HG03342 (cell line): ENCODE measurements around the gene GRID1.
"Not testable (repeated sequence)": the region's sequence is repeated elsewhere in the genome, so short reads cannot be mapped to it uniquely, and the experiment has no call there.

ENCODE experiments used
- ATAC-seq: cut with Tn5 transposase; IDR thresholded peaks from one replicate; pipeline ENCODE4 v1.9.1; 2021; ENCODE audit warnings: mild to moderate bottlenecking, moderate library complexity; ENCODE audit not compliant: unreplicated experiment

Gene GRID1

DNA sequence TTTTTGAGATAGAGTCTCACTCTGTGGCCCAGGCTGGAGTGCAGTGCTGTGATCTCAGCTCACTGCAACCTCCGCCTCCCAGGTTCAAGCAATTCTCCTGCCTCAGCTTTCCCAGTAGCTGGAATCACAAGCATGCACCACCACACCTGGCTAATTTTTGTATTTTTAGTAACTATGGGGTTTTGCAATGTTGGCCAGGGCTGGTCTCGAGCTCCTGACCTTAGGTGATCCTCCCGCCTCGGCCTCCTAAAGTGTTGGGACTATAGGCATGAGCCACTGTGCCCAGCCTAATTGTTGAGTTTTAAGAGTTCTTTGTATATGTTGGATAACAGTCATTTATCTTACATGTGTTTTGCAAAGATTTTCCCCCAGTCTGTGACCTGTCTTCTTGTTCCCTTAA, 667.5 kb downstream of the GRID1 start:
- not testable (repeated sequence) for ATAC-seq

DNA sequence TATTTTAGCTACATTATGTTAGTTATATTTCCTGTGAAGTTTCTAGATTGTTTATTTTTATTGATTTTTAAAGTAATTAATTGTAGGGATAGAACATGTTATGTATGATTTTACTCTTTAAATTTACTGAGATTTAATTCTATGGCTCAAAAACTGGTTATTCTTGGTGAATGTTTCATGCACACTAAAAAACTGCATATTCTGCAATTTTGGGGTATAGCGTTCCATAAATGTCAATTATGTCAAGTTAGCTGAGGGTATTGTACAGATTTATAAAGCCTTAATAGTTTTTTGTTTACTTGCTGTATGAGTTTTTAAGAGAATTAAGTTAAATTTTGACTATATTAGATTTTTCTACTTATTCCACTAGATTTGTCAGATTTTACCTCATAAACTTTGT, 669.7 kb downstream of the GRID1 start:
- no peak for ATAC-seq

DNA sequence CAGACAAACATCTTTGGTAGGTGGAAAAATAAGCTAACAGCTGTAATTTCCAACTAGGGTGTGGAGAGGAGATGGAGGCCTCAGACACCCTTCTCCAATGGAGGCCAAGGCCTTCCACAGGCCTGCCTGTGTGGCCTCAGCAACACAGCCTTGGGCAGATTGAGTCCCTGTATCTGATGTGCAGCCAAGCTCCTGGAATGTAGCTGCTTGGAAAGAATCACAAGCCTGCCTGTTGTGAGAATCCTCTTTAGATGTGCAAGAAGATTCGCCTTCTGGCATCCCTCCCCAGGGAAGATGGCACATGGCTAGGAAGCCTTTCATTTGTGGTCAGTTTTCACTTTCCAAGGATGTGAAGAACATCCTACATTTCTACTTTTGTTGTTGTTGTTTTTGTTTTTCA, 684.0 kb downstream of the GRID1 start:
- ATAC-seq: no peak

DNA sequence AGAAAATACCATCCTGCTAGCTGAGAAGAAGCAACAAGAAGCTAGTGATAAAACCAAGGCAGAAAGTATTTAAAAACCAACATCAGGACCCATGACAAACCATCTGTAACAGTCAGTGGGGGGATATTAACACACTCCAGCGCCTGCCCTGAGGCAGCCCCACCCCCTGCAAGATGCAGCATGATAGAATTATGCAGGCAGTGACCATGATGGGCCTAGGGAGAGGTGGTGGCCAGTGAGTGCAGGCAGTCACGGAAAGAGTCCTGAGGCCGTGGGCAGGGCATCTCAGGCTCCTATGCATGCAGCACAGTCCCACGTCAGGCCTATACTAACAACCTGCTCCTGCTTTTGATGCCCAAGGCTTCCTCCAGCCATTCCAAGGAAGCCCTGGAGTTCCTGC, 686.9 kb downstream of the GRID1 start:
- ATAC-seq: no peak

DNA sequence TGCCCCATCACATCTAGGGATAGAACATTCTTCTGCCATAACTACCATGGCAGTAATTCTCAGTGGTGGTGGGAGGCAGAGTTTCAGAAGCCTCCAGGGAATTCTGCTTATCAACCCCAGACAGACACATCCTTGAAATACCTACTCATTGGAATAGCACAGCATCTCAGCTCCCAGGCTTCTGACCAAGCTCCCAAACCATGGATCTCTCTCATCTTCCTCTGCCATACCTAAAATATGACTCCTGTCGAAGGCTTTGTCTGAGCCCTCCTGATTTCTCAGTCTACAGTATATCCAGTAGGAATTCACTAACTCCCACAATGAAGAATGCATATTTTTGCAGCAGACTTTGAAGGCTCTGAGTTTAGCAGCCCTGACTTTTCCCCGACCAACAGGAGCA, 687.5 kb downstream of the GRID1 start:
- no peak for ATAC-seq

DNA sequence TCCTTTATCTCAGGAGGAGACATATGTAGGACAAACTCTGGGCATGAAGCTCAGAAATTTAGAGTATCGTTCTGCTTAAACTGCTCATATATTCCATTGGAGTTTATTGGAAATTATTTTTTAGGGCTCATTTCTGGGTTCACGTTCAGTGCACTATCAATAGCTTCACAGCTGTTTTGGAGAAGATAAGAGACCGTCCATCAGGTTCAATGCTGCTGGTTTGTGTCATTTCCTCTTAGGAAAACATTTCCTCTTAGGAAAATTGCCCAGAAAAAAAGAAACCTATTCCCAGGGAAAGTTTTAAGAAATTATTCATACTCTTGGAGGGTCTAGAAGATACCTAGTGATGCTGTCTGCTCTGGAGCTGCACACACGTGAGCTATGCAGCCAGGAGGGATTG, 691.7 kb downstream of the GRID1 start:
- ATAC-seq: no peak

DNA sequence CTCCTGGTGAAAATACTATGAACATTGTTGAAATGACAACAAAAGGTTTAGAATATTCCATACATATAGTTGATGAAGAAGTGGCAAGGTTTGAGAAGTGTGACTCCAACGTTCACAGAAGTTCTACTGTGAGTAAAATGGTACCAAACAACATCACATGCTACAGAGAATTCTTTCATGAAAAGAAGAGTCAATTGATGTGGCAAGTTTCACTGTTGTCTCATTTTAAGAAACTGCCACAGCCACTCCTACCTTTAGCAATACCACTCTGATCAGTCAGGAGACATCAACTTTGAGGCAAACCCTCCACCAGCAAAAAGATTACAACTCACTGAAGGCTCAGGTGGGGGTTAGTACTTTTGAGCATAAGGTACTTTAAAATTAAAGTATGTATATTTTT, 693.3 kb downstream of the GRID1 start:
- no peak for ATAC-seq

DNA sequence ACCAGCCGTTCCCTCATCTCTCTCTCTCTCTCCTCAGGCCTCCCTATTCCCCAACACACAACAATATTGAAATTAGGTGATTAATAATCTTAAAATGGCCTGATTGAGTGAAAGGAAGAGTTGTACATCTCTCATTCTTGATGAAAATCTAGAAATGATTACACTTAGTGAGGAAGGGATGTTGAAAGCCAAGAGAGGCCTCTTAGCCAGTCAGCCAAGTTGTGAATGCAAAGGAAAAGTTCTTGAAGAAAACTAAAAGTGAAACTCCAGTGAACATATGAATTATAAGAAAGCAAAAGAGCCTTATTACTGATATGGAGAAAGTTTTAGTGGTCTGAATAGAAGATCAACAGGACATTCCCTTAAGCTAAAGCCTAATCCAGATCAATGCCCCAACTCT, 695.1 kb downstream of the GRID1 start:
- ATAC-seq: no peak

DNA sequence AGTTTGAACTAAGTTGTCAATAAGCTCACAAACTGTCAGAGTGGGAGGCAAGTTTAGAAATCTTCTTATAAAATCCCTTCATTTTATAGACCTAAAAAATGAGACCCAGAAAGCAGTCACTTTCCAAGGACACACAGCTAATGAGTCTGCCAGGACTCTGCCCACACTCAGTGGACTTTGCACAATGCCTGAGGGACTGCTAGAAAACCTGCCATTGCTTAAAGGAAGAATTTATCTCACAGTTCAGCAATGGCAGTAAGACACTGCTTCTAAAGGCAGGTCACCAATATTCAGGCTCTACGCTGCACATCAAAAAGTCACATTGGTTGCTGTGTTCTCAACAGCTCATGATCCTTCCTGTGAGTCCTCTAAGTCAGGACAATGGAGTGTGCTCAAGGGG, 698.1 kb downstream of the GRID1 start:
- ATAC-seq: no peak

DNA sequence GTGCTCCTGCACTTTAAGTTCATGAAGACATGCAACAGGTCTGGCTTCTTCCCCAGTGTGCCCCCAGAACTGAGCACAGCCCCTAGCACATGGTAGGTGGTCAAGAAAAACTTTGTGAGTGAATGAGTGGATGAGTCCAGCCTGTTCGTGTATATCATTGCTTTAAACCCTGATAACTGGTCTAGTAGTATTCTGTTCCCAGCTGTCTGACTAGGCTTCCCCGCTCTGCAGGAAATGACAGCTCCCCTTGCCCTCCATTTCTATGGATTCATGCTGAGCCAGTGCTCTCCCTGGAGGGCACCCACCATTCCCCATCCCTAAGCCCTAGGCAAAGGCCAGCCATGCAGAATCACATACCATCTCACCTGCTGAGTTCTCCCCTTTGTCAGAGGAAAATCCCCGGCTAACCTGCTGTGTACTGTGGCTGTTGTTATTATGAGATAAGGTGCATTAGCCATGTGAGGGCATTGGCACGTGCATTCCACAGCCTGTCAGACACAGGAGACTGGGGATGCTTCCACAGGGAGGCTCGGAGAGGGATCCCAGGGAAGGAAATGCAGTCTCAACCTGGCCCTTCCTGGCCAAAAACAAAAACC, 698.9 kb downstream of the GRID1 start:
- no peak for ATAC-seq

DNA sequence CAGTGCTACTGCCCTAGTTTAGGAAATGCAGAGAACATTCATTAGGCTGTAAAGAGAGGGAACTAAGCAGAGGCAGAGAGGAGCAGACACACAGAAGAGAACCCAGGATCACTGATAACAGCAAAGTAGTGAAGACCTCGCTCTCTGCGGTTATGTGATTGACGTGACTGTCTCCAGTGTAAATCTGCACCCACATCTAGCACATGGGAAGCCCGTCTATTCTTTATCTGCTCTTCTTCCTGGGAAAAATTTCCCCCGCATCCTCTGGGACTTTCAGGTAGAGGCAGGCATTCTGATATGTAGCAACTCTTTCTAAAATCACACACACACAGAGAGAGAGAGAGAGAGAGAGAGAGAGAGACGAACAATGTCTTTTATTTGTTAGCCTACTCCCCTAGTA, 699.6 kb downstream of the GRID1 start:
- ATAC-seq: no peak

DNA sequence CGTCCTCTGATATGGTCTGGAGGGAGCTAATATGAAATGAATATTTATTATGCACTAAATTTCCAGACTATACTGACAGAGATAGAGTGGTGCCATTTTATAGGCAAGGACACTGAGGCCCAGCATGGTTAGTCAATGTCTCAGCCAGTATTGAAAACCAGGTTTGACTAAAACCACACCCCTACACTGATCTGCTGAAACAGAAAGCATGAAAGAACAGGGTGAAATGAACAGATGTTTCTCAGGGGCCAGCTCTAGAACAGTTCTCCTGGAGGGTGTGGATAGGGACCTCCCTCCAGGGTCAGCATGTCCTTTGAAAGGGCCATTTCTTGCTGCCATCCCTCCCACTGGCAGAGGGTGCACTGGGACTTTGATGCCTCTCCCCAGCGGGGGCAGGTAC, 700.5 kb downstream of the GRID1 start:
- no peak for ATAC-seq

DNA sequence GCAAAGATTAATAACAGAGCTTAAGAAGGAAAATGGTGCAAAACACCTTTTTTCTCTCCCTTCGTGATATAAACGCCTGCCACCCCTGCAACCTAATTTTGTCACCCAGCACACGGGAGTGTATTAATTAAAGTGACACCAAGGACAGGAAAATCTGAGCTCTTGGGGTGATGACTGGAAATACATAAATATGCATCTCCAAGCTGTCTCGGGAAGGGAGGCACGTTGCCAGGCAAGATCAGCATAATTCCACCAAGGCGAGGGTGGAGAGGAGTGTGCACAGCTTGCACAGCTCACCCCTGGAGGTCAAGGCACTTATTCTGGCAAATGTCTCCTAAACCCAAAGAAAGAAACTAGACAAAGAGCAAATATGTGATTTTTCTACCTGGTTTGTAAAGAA, 700.9 kb downstream of the GRID1 start:
- ATAC-seq: no peak

DNA sequence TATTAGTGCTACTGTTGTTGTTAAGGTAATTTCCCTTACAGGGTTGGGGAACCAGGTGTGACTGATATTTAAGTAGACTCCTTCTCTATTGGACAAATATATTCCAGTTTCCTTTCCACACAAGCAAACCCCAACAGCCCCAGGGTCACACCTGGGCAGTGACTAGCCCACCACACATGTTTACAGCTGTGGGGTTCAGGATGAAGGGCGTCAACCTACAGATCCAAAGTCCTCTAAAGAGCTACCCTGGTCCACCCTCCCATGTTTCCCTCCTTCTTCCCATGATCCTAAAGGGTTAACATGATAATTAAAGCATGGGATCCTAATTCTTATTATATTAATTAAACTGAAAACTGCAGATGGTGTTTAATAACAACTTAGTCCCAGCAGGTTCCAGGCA, 701.5 kb downstream of the GRID1 start:
- ATAC-seq: no peak

DNA sequence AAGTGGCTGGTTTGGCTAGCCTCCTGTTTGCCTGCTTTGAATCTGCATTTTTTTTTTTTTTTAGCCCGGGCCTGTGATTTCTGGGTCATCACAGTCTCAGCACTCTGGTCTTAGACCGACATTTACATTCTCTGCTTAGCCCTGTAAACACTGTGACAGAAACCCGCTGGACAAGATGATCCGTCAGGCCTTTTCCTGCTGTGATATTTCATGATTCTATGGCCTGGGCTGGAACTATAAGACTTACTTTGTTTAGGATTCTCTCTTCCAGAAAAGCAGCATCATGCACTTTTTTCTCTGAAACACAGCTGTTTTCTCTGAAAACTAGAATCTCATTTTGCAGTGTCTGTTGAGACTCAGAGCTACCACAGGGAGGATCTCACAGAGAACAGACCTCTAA, 705.5 kb downstream of the GRID1 start:
- ATAC-seq: no peak

DNA sequence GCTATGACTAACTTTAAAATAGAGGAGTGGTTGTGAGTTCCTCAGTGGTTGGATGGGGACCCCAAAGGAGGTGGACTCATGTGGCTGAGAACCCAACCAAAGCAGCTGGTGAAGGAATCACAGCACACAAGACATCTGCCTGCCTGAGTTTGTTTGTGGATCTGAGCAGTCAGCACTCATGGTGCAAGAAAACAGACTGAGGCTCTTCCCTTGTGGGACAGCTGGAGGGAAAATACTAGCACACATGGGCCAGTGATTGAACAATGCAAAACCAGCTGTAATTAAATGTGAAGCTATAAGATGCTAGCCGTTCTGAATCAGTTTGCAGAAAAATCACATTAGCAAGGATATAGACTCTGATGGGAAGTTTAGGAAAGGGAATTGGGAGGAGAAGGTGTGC, 707.3 kb downstream of the GRID1 start:
- no peak for ATAC-seq

DNA sequence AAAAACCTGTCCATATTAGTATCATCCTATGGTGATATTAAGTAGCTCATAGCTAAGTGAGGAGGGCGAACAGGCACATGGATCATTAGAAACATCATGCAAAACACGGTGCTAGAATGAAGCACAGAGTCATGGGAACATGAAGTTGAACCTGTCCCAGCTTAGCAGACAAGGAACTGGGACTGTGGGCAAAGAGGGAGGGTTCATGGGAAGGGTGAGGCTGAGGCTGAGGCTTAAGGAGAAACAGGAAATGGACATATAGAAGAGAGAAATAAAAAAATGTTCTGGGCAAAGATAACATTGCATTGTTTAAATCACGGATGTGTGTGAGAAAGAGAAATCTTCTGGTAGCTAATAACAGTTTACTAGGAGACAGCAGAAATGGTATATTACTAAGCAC, 708.1 kb downstream of the GRID1 start:
- no peak for ATAC-seq

DNA sequence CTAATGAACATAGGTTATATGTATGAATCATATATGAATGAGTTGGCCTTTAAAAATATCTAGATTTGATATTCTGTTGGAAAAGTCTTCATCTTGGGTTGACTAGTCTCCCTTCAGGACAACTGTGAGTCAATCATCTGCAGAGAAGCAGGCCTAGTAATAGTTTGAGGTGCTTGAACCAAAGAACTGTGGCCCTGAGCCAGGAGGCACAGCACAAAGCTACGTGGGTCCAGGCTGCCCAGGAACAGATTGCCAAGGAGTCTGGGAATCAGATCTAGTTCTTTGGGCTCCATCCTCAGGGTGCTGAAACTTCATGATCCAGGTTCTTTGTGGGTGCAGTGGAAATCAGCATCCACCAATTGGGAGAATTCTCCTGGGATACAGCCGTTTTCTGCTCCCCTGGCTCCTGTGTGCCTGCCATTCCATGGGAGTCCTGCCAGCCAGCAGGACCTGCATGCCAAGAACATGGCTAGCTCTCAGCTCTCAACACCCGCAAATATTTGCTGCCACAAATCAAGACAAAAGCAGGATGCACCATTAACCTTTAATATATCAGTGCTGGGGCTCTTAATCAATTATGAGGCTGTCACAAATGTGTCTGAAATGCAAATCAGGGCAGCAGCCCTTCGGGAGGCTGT, 709.0 kb downstream of the GRID1 start:
- ATAC-seq: no peak

DNA sequence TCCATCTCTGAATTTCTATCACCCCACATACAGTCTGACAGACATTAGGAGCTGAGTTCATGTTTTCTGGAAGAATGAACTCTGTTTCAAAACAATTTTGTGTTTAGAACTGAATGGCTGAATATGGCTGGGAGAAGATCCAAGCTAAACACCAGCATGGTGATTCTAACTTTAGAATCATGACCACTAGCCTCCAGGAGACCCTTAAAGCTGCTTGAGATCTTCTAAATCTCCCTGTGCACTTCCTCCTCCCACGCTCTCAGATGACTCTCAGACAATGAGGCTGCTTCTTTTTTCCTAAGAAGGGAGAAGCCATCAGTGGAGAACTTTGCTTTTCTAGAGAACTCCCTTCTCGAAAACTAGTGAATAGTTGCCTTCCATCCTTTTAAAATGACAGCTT, 711.2 kb downstream of the GRID1 start:
- no peak for ATAC-seq

DNA sequence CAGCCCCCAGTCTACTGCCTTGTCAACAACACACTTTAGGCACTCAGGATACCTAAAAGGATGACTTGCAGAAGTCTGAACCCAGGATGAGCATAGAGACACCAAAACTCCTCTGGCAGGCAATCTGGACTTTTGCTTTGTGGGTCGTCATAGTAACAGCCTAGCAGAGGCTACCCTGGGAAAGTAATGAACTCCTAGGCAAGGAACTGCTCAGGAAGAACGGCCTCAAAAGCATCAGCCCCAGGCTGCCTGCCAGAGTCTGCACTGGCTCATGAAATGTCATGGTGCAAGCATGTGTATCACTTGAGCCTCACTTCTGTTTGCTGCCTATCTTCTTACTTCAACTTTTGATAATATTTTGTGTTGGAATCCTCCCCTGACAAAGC, 715.1 kb downstream of the GRID1 start:
- ATAC-seq: no peak

DNA sequence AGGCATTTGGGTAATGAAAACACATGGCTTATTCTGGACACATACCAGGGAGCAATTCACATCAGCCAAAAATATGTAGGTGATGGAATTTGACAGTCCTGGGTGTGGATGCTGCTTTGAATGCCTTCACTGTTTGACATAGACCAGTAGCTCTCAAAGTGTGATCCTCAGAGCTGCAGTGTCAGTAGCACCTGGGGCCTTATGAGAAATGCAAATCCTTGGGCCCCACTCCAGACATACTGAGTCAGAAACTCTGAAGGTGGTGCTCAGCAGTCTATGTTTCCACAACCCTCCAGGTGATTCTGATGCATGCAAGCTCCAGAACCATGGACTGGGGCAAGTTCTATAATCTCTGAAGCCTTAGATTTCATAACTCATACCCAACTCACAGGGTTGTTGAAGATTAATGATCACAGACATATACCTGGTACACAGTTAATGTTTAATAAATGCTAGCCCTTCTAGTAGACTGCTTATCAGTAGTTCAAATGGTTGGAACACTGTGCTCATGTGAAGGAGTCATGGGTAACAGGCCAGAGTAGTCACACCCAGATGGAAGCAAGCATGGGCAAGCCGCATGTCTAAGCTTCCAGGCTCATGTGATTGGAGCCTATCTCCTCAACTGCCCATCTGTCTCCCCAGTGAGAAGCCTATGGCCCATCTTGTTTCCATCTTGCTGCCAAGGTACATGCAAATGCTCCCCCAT, 715.7 kb downstream of the GRID1 start:
- ATAC-seq: no peak

DNA sequence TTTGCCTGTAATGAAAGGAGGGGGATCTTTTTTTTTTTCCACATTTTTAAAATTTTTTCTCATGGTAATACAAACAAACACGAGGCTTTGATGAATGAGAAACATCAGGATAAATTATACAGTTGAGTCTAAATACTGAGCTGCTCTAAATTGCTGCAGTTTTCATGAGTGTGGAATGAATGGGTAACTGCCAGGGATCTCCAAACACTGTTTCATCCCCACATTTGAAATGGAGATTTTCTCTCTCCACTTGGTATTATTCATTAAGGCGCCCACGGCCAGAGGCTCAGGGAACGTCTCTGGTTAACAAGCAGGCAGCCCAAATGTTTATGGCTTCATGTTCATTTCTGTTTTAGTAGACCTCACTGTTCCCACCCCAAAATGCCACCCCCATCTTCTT, 717.1 kb downstream of the GRID1 start:
- ATAC-seq: no peak
